ENCODE data around the gene DHCR7. TPM values are rescaled to one million over a fixed set of nuclear protein-coding genes. Genes with fewer than 3 reads are reported as not detected.

The DHCR7 gene
- total and polyA plus RNA-seq, 2 experiments from 2014 or later = 84.0 to 166 TPM

GRCh38 chr11:71384561-71384960 is 63.6 kb downstream of the DHCR7 start:
- H3K36me3 Mint-ChIP-seq (ENCODE audit: low read depth) = no peaks in the 10 kb centered on the region; the same call in 2 of the 3 replicates
- H3K4me1 ChIP-seq (ENCODE audit: insufficient read depth) = no peaks in the 10 kb centered on the region
- DNase-seq (ENCODE audit: low spot score) = no peak
- no peak overlapping the region for H2AFZ ChIP-seq
- H3F3A ChIP-seq (replicated peaks; ENCODE audit: low read depth) = no peaks in the 10 kb centered on the region
- no peak overlapping the region for H3K4me3 Mint-ChIP-seq
- H3K27me3 ChIP-seq (ENCODE audit: insufficient read depth) = no peaks in the 10 kb centered on the region
- H3K4me2 ChIP-seq = no peak overlapping the region
- H3K27ac Mint-ChIP-seq = no peak overlapping the region
- no peak overlapping the region for H3K27ac ChIP-seq (ENCODE audit: low read depth)
- H3K4me3 ChIP-seq = no peak overlapping the region
- ATAC-seq = no peak
- H3K36me3 ChIP-seq (ENCODE audit: insufficient read depth) = no peaks in the 10 kb centered on the region
- H3K9me2 ChIP-seq (ENCODE audit: insufficient read depth) = no peaks in the 10 kb centered on the region; the same call in 1 of the 2 replicates
- H3K79me2 ChIP-seq (replicated peaks; ENCODE audit: insufficient read depth) = no peaks in the 10 kb centered on the region
- no peak for TF ChIP-seq CREB1 (CRISPR knock-in tag; IDR thresholded peaks at IDR 0.05; ENCODE audit: low read depth)
- TF ChIP-seq STAT1 (IDR thresholded peaks at IDR 0.05; ENCODE audit: unreplicated experiment) = no peak
- no peak for TF ChIP-seq REST (IDR thresholded peaks at IDR 0.05; ENCODE audit: unreplicated experiment)
- TF ChIP-seq JUNB (IDR thresholded peaks at IDR 0.05; ENCODE audit: unreplicated experiment) = no peak
- TF ChIP-seq EZH2 (IDR thresholded peaks at IDR 0.05; ENCODE audit: low read depth, unreplicated experiment) = no peak
- no peak for TF ChIP-seq ZNF331 (CRISPR knock-in tag; IDR thresholded peaks at IDR 0.05; ENCODE audit: low read depth)
- peaks cover 4% of the 10 kb centered on the region for H3K4me1 Mint-ChIP-seq
- H3K9me3 Mint-ChIP-seq = peaks cover 24% of the 10 kb centered on the region
- H4K20me1 ChIP-seq (replicated peaks; ENCODE audit: insufficient read depth) = no peaks in the 10 kb centered on the region
- peaks cover 15% of the 10 kb centered on the region for H3K27me3 Mint-ChIP-seq (ENCODE audit: insufficient read depth, low read depth, poor library complexity)

Small RNA genes within 50 kb of the gene (microRNA-seq; reads per million reads assigned to microRNA genes)
- gene MIR6754 = not detected

Small RNA genes within 50 kb of the gene (small RNA-seq; reads per million reads assigned to genes)
- gene MIR6754 (ENCODE audit: low replicate concordance) = not detected

Other genes starting within 250 kb of the DHCR7 start
- gene SHANK2, start 195.8 kb downstream of the DHCR7 start, total RNA-seq (2014; rRNA removed; shearing (Covaris generic)) = 73.1 and 81.4 TPM in 2 replicates
- 16.7 and 22.0 TPM in 2 replicates for gene SHANK2, start 195.8 kb downstream of the DHCR7 start, polyA plus RNA-seq (2016; fragmentation: Nextera tagmentation; extraction: Ambion mirVana)
- 50.4 and 54.9 TPM in 2 replicates for gene NADSYN1, start 4.8 kb upstream of the DHCR7 start, total RNA-seq (2014; rRNA removed; shearing (Covaris generic))
- 32.5 and 35.6 TPM in 2 replicates for gene NADSYN1, start 4.8 kb upstream of the DHCR7 start, polyA plus RNA-seq (2016; fragmentation: Nextera tagmentation; extraction: Ambion mirVana)
- not detected in 2 replicates for gene KRTAP5-7, start 78.9 kb upstream of the DHCR7 start, total RNA-seq (2014; rRNA removed; shearing (Covaris generic))
- gene KRTAP5-7, start 78.9 kb upstream of the DHCR7 start, polyA plus RNA-seq (2016; fragmentation: Nextera tagmentation; extraction: Ambion mirVana) = not detected in 2 replicates
- not detected in 2 replicates for gene KRTAP5-8, start 89.6 kb upstream of the DHCR7 start, total RNA-seq (2014; rRNA removed; shearing (Covaris generic))
- not detected in 2 replicates for gene KRTAP5-8, start 89.6 kb upstream of the DHCR7 start, polyA plus RNA-seq (2016; fragmentation: Nextera tagmentation; extraction: Ambion mirVana)
- gene KRTAP5-9, start 100.0 kb upstream of the DHCR7 start, total RNA-seq (2014; rRNA removed; shearing (Covaris generic)) = not detected in 2 replicates
- 0.24 TPM in 1 of 2 replicates, not detected in the other for gene KRTAP5-9, start 100.0 kb upstream of the DHCR7 start, polyA plus RNA-seq (2016; fragmentation: Nextera tagmentation; extraction: Ambion mirVana)
- gene KRTAP5-10, start 117.2 kb upstream of the DHCR7 start, total RNA-seq (2014; rRNA removed; shearing (Covaris generic)) = not detected in 2 replicates
- gene KRTAP5-10, start 117.2 kb upstream of the DHCR7 start, polyA plus RNA-seq (2016; fragmentation: Nextera tagmentation; extraction: Ambion mirVana) = not detected in 2 replicates
- gene KRTAP5-11, start 134.5 kb upstream of the DHCR7 start, total RNA-seq (2014; rRNA removed; shearing (Covaris generic)) = not detected in 2 replicates
- not detected in 2 replicates for gene KRTAP5-11, start 134.5 kb upstream of the DHCR7 start, polyA plus RNA-seq (2016; fragmentation: Nextera tagmentation; extraction: Ambion mirVana)

Measured in GM23338 (cell line).